Measurements from ENCODE around the gene PPIH.
"Not testable (repeated sequence)": the region's sequence is repeated elsewhere in the genome, so short reads cannot be mapped to it uniquely, and the experiment has no call there.

The PPIH gene

DNA sequence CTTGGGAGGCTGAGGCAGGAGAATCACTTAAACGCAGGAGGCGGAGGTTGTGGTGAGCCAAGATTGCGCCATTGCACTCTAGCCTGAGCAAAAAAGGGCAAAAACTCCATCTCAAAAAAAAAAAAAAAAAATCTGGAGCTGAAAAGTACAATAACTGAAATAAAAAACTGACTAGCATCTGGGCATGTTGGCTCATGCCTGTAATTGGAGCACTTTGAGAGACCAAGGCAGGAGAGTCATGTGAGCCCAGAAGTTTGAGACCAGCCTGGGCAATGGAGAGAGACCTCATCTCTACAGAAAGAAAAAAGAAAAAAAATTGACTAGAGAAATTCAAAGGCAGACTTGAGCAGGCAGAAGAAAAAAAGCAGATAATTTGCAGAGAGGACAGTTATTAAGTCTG lies 63.7 kb downstream of the PPIH start:
- TF ChIP-seq ELF4 (IDR thresholded peaks at IDR 0.05) (no peak), FOXA1 (IDR thresholded peaks at IDR 0.05) (no peak), FOXK2 (IDR thresholded peaks at IDR 0.05) (no peak)
- POLR2A ChIA-PET, result no interaction called here
- DNase-seq (ENCODE audit: extremely low spot score), result no peak
- CTCF ChIA-PET, result no interaction called here

DNA sequence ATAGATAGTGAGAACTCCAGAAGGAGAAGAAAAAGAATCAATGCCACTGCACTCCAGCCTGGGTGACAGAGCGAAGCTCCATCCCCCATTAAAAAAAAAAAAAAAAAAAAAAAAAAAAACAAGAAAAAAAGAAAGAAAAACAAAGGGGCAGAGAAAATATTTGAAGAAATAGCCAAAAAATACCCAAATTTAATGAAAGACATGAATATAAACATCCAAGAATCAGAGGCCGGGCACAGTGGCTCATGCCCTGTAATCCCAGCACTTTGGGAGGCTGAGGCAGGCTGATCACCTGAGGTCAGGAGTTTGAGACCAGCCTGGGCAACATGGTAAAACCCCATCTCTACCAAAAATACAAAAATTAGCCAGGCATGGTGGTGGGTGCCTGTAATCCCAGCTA lies 64.2 kb downstream of the PPIH start:
- DNase-seq (ENCODE audit: extremely low spot score); CTCF ChIA-PET: not testable (repeated sequence)
- POLR2A ChIA-PET, result interaction anchor here (1.3 kb wide), 1 partner anchor 40 kb away, joined by 3 read pairs; the partner anchor contains the start of gene YBX1

DNA sequence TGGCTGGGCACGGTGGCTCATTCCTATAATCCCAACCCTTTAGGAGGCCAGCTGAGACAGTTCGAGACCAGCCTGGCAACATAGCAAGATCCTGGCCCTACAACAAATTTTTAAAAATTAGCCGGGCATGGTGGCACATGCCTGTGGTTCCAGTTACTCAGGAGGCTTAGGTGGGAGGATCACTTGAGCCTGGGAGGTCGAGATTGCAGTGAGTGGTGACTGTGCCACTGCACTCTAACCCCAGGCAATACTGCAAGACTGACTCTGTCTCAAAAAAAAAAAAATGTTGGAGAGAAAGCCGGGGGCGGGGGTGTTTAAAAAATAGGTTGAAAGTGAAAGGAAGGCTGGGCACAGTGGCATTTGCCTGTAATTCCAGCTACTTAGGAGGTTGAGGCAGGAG lies 65.3 kb downstream of the PPIH start:
- ChIA-PET POLR2A (interaction anchor here (1.3 kb wide), 1 partner anchor 41 kb away, joined by 3 read pairs; the partner anchor contains the start of gene YBX1), CTCF (no interaction called here)
- no peak for DNase-seq (ENCODE audit: extremely low spot score)
- TF ChIP-seq TARDBP (IDR thresholded peaks at IDR 0.05) (no peak), LEF1 (IDR thresholded peaks at IDR 0.05; ENCODE audit: borderline replicate concordance) (no peak), NFRKB (IDR thresholded peaks at IDR 0.05) (no peak), L3MBTL2 (conservative IDR thresholded peaks at IDR 0.05) (no peak), ARNT (IDR thresholded peaks at IDR 0.05) (no peak), FOXA1 (IDR thresholded peaks at IDR 0.05) (no peak), FOXK2 (IDR thresholded peaks at IDR 0.05) (no peak), HDGF (IDR thresholded peaks at IDR 0.05; ENCODE audit: borderline replicate concordance) (no peak), SP1 (IDR thresholded peaks at IDR 0.05) (no peak), ZNF384 (IDR thresholded peaks at IDR 0.05) (no peak), CTBP1 (IDR thresholded peaks at IDR 0.05; ENCODE audit: borderline replicate concordance) (no peak), BHLHE40 (IDR thresholded peaks at IDR 0.05; ENCODE audit: borderline replicate concordance) (no peak), PKNOX1 (IDR thresholded peaks at IDR 0.05) (no peak), ELF4 (IDR thresholded peaks at IDR 0.05) (no peak), FOXM1 (IDR thresholded peaks at IDR 0.05; ENCODE audit: borderline replicate concordance) (no peak), SUZ12 (IDR thresholded peaks at IDR 0.05) (no peak)

DNA sequence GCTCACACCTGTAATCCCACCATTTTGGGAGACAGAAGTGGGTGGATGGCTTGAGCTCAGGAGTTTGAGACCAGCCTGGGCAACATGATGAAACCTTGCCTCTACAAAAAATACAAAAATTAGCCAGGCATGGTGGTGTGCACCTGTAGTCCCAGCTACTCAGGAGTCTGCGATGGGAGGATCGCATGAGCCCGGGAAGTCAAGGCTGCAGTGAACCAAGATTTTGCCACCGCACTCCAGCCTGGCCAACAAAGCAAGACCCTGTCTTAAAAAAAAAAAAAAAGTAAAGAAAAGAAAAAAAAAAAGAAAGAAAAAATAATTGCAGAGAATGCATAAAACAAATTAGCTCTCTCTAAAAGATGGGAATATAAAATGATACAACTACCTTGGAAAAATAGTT lies 67.6 kb downstream of the PPIH start:
- CTCF ChIA-PET, POLR2A ChIA-PET: not testable (repeated sequence)

More for the DNA sequence above, 67.6 kb downstream of the PPIH start:
- not testable (repeated sequence) for DNase-seq (ENCODE audit: extremely low spot score)
